Activated CD8-positive, alpha-beta memory T cell treated with anti-CD3 and anti-CD28 coated beads, Interleukin-2, amount 10 ng/mL, durations not matched to agents 7 days and 5 days (primary cell): Measurements from ENCODE around the gene TBCE. TPM values are rescaled to one million over a fixed set of nuclear protein-coding genes. Genes with fewer than 3 reads are reported as not detected.

Experiments
- ATAC-seq: fragments of 150-1000 bp; cut with Tn5 transposase; one replicate; pipeline ENCODE4 v1.10.0; 2021; ENCODE audit warnings: moderate library complexity
- CTCF ChIA-PET: fragments of 350-600 bp; sonication (Branson Sonifier 250); formaldehyde crosslinking; loops from one replicate; lab custom pipeline; 2021; ENCODE audit warnings: antibody characterized with exemption; lab: Charles Lee
- DNase-seq: peaks from one replicate; pipeline ENCODE4 v3.0.0-alpha.2; 2020
- H3K27ac Mint-ChIP-seq: one replicate; pipeline ENCODE4 v1.8.0; 2021; ENCODE audit warnings: mild to moderate bottlenecking, mixed read lengths
- H3K27me3 Mint-ChIP-seq: one replicate; pipeline ENCODE4 v1.8.0; 2021; ENCODE audit warnings: mixed read lengths
- H3K36me3 Mint-ChIP-seq: one replicate; pipeline ENCODE4 v1.8.0; 2021; ENCODE audit warnings: mild to moderate bottlenecking, mixed read lengths
- H3K4me1 Mint-ChIP-seq: one replicate; pipeline ENCODE4 v1.8.0; 2021; ENCODE audit warnings: mixed read lengths
- H3K4me3 Mint-ChIP-seq: one replicate; pipeline ENCODE4 v1.8.0; 2021; ENCODE audit warnings: mild to moderate bottlenecking, moderate library complexity, mixed read lengths
- H3K9me3 Mint-ChIP-seq: one replicate; pipeline ENCODE4 v1.8.0; 2022; ENCODE audit warnings: low read depth, mixed read lengths
- total RNA-seq, 2 experiments: library from RNA; stranded (reverse); gene quantifications; one replicate each; pipeline ENCODE4 v1.2.3, GENCODE V29; 2021

TBCE gene
- total RNA-seq, 2 experiments from 2014 or later: 27.4 to 30.2 TPM

DNA sequence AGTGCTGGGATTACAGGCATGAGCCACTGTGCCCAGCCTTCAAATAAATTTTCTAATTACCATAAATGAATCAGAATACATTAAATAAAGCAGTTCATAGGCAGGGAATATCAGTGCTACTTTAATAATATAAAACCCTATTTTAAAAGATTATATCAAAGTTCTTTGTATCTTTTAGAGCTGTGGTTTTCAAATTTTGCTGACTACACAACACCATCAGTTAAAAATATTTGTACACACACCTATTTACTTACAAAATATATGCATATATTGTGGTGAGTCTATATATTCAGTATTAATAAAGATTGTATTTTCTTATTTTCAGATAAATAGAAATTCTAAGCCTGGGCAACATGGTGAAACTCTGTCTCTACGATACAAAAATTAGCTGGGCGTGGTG, 118.3 kb downstream of the TBCE start:
- CTCF ChIA-PET: no interaction called here
- Mint-ChIP-seq H3K27me3 (no peaks in the 10 kb centered on the region), H3K27ac (no peak overlapping the region), H3K4me3 (no peak overlapping the region), H3K4me1 (no peaks in the 10 kb centered on the region), H3K9me3 (no peaks in the 10 kb centered on the region), H3K36me3 (peaks cover 25% of the 10 kb centered on the region)
- DNase-seq (no peak), ATAC-seq (no peak)

DNA sequence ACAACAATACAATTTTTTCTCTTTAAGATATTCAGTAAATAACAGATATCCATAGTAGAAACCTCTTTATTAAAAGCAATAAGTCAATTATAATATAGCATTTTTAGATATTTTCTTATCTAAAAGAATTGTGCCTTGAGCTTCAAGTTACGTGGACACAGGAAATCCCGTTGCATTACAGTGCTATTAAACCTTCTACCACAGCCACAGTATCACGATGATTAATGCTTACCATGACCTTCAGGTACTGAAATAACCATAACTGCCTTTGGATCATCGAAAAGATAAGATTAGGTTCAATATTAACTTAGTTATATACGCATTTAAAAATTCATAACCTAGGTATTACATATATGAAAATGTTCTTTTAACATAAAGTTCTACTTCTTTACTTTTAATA, 119.1 kb downstream of the TBCE start:
- no peak for ATAC-seq
- Mint-ChIP-seq H3K36me3 (peaks cover 21% of the 10 kb centered on the region), H3K4me3 (no peak overlapping the region), H3K27ac (no peak overlapping the region), H3K4me1 (no peaks in the 10 kb centered on the region), H3K27me3 (no peaks in the 10 kb centered on the region), H3K9me3 (no peaks in the 10 kb centered on the region)
- DNase-seq: no peak
- CTCF ChIA-PET: no interaction called here

DNA sequence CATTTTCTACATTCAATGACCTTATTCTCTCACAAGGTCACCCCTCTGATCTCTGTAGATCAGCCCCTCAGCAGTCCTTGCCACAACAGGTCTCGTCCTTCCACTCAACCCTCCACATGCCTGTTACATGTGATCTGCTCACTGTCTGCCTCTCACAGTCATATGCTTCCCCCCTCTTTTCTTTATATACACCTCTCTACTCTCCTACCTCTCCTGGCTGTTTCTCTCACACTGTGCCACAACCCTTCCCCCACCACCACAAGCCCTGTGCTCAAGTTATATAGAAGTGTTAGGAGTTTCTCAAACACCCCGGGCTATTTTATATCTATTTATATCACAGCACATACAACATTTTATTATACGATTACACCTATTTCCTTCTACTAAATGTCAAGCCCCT, 124.4 kb downstream of the TBCE start:
- H3K4me1 Mint-ChIP-seq: peaks cover 13% of the 10 kb centered on the region
- peaks cover 26% of the 10 kb centered on the region for H3K36me3 Mint-ChIP-seq
- H3K4me3 Mint-ChIP-seq: no peak overlapping the region
- ATAC-seq (no peak), DNase-seq (no peak)
- CTCF ChIA-PET: no interaction called here
- no peaks in the 10 kb centered on the region for H3K27me3 Mint-ChIP-seq
- H3K27ac Mint-ChIP-seq: no peak overlapping the region
- H3K9me3 Mint-ChIP-seq: no peaks in the 10 kb centered on the region

DNA sequence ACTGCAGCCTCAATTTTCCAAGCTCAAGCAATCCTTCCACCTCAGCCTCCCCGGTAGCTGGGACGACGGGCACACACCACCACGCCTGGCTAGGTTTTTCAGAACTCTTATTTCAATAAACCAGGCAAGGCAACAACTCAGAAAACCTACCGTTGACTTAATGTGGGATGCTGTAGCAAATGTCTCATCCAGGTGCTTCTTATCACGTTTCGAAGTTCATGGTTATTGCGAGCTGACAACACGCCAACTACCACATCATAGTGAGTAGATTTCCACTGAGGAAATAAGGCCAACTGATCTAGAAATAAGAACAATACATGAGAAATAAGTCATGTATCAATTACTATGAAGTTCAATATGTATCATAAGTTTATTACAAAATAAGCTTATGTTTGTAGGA, 127.3 kb downstream of the TBCE start:
- DNase-seq: no peak
- Mint-ChIP-seq H3K4me1 (peaks cover 13% of the 10 kb centered on the region), H3K36me3 (peaks cover 24% of the 10 kb centered on the region), H3K9me3 (no peaks in the 10 kb centered on the region), H3K4me3 (no peak overlapping the region), H3K27me3 (no peaks in the 10 kb centered on the region), H3K27ac (no peak overlapping the region)
- CTCF ChIA-PET: interaction anchor here (4.2 kb wide), 1 partner anchor 9 kb away, joined by 24 read pairs; the partner anchor contains the start of gene B3GALNT2
- ATAC-seq: no peak

DNA sequence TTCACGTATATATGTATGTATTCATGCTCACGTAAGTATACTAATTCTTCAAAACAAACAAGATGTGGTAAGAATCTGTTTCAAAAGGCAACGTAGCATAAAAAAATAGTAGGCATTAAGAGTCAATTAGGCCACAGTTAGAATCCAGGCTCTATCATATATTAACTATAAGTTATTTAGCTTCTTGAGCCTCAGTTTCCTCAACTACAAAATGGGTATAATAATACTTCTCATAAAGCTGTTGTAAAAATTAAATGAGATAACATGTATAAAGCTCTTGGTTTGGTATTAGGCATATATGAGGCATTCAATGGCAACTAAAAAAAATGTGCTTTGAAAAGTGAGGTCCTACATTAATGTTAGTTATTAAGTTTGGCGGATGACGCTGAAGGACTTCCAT, 127.8 kb downstream of the TBCE start:
- Mint-ChIP-seq H3K4me3 (no peak overlapping the region), H3K9me3 (no peaks in the 10 kb centered on the region), H3K27me3 (no peaks in the 10 kb centered on the region), H3K4me1 (peaks cover 13% of the 10 kb centered on the region), H3K36me3 (peaks cover 24% of the 10 kb centered on the region), H3K27ac (no peak overlapping the region)
- DNase-seq: no peak
- CTCF ChIA-PET: interaction anchor here (4.2 kb wide), 1 partner anchor 8 kb away, joined by 24 read pairs; the partner anchor contains the start of gene B3GALNT2
- no peak for ATAC-seq

DNA sequence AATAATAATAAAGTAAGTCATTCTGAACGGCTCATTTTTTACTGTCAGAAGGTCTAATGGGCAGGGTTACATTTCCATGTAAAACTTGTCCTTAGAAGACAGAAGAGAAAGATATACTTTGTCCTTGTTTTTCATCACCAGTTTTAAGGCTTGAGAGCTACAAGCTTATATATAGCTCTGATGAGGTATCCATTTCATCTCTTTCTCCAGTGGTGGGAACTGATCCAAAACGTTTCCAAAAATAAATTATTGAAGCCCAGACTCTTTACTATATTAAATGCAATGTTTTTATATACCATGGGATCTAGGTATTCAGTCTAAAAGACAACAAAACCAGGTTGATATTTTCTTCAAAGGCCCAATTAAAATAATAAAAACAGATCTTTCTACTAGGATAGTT, 128.3 kb downstream of the TBCE start:
- DNase-seq (no peak), ATAC-seq (no peak)
- CTCF ChIA-PET: interaction anchor here (0.9 to 4.2 kb wide), 3 partner anchors 8 to 349 kb away, joined by 3 to 24 read pairs (median 3); partner anchors contain the start of gene B3GALNT2
- no peaks in the 10 kb centered on the region for H3K27me3 Mint-ChIP-seq
- H3K4me3 Mint-ChIP-seq: no peak overlapping the region
- no peak overlapping the region for H3K27ac Mint-ChIP-seq
- no peaks in the 10 kb centered on the region for H3K9me3 Mint-ChIP-seq
- peaks cover 13% of the 10 kb centered on the region for H3K4me1 Mint-ChIP-seq
- peaks cover 24% of the 10 kb centered on the region for H3K36me3 Mint-ChIP-seq

DNA sequence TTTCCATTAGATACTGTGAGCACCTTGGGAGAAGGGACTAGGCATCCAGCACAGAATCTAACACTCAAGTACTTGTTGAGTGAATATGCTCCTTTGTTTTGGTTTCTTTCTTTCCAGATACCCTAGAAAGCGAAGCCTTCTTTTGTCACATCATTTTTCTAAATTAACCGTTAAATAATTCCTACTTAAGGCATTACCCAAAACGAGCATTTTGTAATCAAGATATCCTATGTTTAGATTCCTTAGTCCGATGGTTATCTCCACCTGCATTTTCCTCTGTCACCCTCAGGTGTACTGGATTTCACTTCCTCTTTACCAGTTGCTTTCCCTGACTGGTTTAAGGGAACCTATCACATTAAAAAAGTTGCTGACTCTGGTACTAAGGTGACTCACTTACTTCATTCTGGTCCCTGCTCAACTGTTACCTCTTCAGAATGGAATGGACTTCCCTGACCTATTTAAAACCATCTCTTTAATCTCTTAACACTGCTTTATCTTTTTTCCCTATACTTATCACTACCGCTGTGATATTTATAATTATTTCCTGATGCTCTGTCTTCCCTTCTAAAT, 133.8 kb downstream of the TBCE start:
- H3K36me3 Mint-ChIP-seq: peaks cover 3% of the 10 kb centered on the region
- no peaks in the 10 kb centered on the region for H3K27me3 Mint-ChIP-seq
- no peaks in the 10 kb centered on the region for H3K9me3 Mint-ChIP-seq
- H3K4me1 Mint-ChIP-seq: peaks cover 18% of the 10 kb centered on the region
- H3K27ac Mint-ChIP-seq: no peak overlapping the region
- ATAC-seq: no peak
- H3K4me3 Mint-ChIP-seq: no peak overlapping the region
- DNase-seq: no peak
- CTCF ChIA-PET: interaction anchor here (4.4 kb wide), 1 partner anchor 7 kb away, joined by 24 read pairs; no protein-coding TSS in a partner anchor

Other genes starting within 250 kb of the TBCE start
- gene TOMM20, start 238.6 kb upstream of the TBCE start, total RNA-seq: 10 to 100 TPM; 71.1 to 76.7 TPM
- gene RBM34, start 206.2 kb upstream of the TBCE start, total RNA-seq: 100 to 1,000 TPM; 111 to 116 TPM
- gene ARID4B, start 39.2 kb upstream of the TBCE start, total RNA-seq: 10 to 100 TPM; 43.3 to 61.0 TPM
- 10 to 100 TPM; 22.7 to 23.9 TPM for gene GGPS1, start 38.9 kb upstream of the TBCE start, total RNA-seq
- 10 to 100 TPM; 13.5 to 14.6 TPM for gene B3GALNT2, start 137.0 kb downstream of the TBCE start, total RNA-seq